HEK293T (cell line): ENCODE measurements around the gene AMELX.

ENCODE experiments used
- CTCF ChIA-PET: fragments of 350-600 bp; formaldehyde crosslinking; extraction: SDS; loops from one replicate; lab custom pipeline; 2021; ENCODE audit warnings: antibody characterized with exemption, inconsistent platforms; lab: Yijun Ruan, JAX
- POLR2A ChIA-PET: fragments of 350-600 bp; formaldehyde crosslinking; extraction: SDS; loops from one replicate; lab custom pipeline; 2020; ENCODE audit warnings: antibody characterized with exemption, inconsistent platforms; lab: Yijun Ruan, JAX
- DNase-seq: peaks from one replicate; pipeline ENCODE4 v3.0.0; 2012; ENCODE audit warnings: mixed read lengths; ENCODE audit errors: extremely low spot score
- ARNT ChIP-seq: fragments of 450-650 bp; IDR thresholded peaks from 2 replicates; pipeline ENCODE4 v1.6.1; 2017; ENCODE audit warnings: mild to moderate bottlenecking
- BHLHE40 ChIP-seq: fragments of 450-650 bp; IDR thresholded peaks from 2 replicates; pipeline ENCODE4 v1.6.1; 2016; ENCODE audit warnings: mild to moderate bottlenecking, moderate library complexity, borderline replicate concordance
- CTBP1 ChIP-seq: fragments of 450-650 bp; IDR thresholded peaks from 2 replicates; pipeline ENCODE4 v1.6.1; 2016; ENCODE audit warnings: borderline replicate concordance
- ELF4 ChIP-seq: fragments of 450-650 bp; IDR thresholded peaks from 2 replicates; pipeline ENCODE4 v1.6.1; 2017; ENCODE audit warnings: antibody characterized with exemption
- FOXA1 ChIP-seq: fragments of 450-650 bp; IDR thresholded peaks from 2 replicates; pipeline ENCODE4 v1.6.1; 2016; ENCODE audit warnings: mild to moderate bottlenecking
- FOXK2 ChIP-seq: fragments of 450-650 bp; IDR thresholded peaks from 2 replicates; pipeline ENCODE4 v1.6.1; 2016; ENCODE audit warnings: mild to moderate bottlenecking
- FOXM1 ChIP-seq: fragments of 450-650 bp; IDR thresholded peaks from 2 replicates; pipeline ENCODE4 v1.6.1; 2017; ENCODE audit warnings: mild to moderate bottlenecking, borderline replicate concordance
- HDGF ChIP-seq: fragments of 450-650 bp; IDR thresholded peaks from 2 replicates; pipeline ENCODE4 v1.6.1; 2017; ENCODE audit warnings: antibody characterized with exemption, borderline replicate concordance
- L3MBTL2 ChIP-seq: fragments of 450-650 bp; conservative IDR thresholded peaks from 2 replicates; pipeline ENCODE4 v1.6.1; 2016; ENCODE audit warnings: mild to moderate bottlenecking
- LEF1 ChIP-seq: fragments of 450-650 bp; IDR thresholded peaks from 2 replicates; pipeline ENCODE4 v1.6.1; 2017; ENCODE audit warnings: mild to moderate bottlenecking, borderline replicate concordance
- NFRKB ChIP-seq: fragments of 450-650 bp; IDR thresholded peaks from 2 replicates; pipeline ENCODE4 v1.6.1; 2016; ENCODE audit warnings: mild to moderate bottlenecking, moderate library complexity
- PKNOX1 ChIP-seq: fragments of 450-650 bp; IDR thresholded peaks from 2 replicates; pipeline ENCODE4 v1.6.1; 2016
- SP1 ChIP-seq: fragments of 450-650 bp; IDR thresholded peaks from 2 replicates; pipeline ENCODE4 v1.6.1; 2017
- SUZ12 ChIP-seq: fragments of 450-650 bp; IDR thresholded peaks from 2 replicates; pipeline ENCODE4 v1.6.1; 2016; ENCODE audit warnings: mild to moderate bottlenecking
- TARDBP ChIP-seq: fragments of 450-650 bp; IDR thresholded peaks from 2 replicates; pipeline ENCODE4 v1.6.1; 2016
- ZNF384 ChIP-seq: fragments of 450-650 bp; IDR thresholded peaks from 2 replicates; pipeline ENCODE4 v1.6.1; 2016

AMELX gene

GRCh38 chrX:11305641-11306040 lies 12.4 kb downstream of the AMELX start:
- ChIA-PET POLR2A (no interaction called here), CTCF (no interaction called here)
- TF ChIP-seq FOXA1 (no peak), ELF4 (no peak), ZNF384 (no peak), SP1 (no peak), NFRKB (no peak), PKNOX1 (no peak), TARDBP (no peak), FOXK2 (no peak), LEF1 (no peak), HDGF (no peak), CTBP1 (no peak), ARNT (no peak)
- no peak for DNase-seq

- TF ChIP-seq CTBP1 (no peak), NFRKB (no peak), ELF4 (no peak), PKNOX1 (no peak), L3MBTL2 (no peak), HDGF (no peak), TARDBP (no peak), ZNF384 (no peak)
- POLR2A ChIA-PET = no interaction called here
- CTCF ChIA-PET = no interaction called here
- no peak for DNase-seq
Measured at GRCh38 chrX:11309220-11309619, 16.0 kb downstream of the AMELX start.

GRCh38 chrX:11311706-11312105 lies 18.5 kb downstream of the AMELX start:
- no peak for DNase-seq
- POLR2A ChIA-PET = no interaction called here
- CTCF ChIA-PET = no interaction called here
- TF ChIP-seq ELF4 (no peak), BHLHE40 (no peak), FOXA1 (no peak), ARNT (no peak), HDGF (no peak), CTBP1 (no peak), SUZ12 (no peak), SP1 (no peak), L3MBTL2 (no peak), FOXM1 (no peak), PKNOX1 (no peak), TARDBP (no peak)

- TF ChIP-seq TARDBP = no peak
- no peak for TF ChIP-seq FOXK2
- TF ChIP-seq L3MBTL2 = no peak
- TF ChIP-seq NFRKB = no peak
- TF ChIP-seq HDGF = no peak
- TF ChIP-seq LEF1 = no peak
- no peak for TF ChIP-seq BHLHE40
- no peak for TF ChIP-seq PKNOX1
- no peak for TF ChIP-seq ZNF384
- no peak for TF ChIP-seq ELF4
- no peak for TF ChIP-seq ARNT
- no peak for TF ChIP-seq SP1
- no peak for TF ChIP-seq SUZ12
- no peak for TF ChIP-seq FOXA1
- TF ChIP-seq FOXM1 = no peak
- TF ChIP-seq CTBP1 = no peak
- no peak for DNase-seq
- ChIA-PET POLR2A (no interaction called here), CTCF (no interaction called here)
Measured at GRCh38 chrX:11319806-11320520, 26.8 kb downstream of the AMELX start.

GRCh38 chrX:11321986-11322385 lies 28.8 kb downstream of the AMELX start:
- DNase-seq = no peak
- CTCF ChIA-PET = no interaction called here
- POLR2A ChIA-PET = no interaction called here
- TF ChIP-seq BHLHE40 (no peak), CTBP1 (no peak), TARDBP (no peak), FOXK2 (no peak), ELF4 (no peak), SUZ12 (no peak)

- POLR2A ChIA-PET = no interaction called here
- CTCF ChIA-PET = no interaction called here
- TF ChIP-seq SUZ12 (no peak), LEF1 (no peak), PKNOX1 (no peak)
- no peak for DNase-seq
Measured at GRCh38 chrX:11328134-11328533, 34.9 kb downstream of the AMELX start.
